ENCODE data around the gene ZDHHC21.

The ZDHHC21 gene

DNA sequence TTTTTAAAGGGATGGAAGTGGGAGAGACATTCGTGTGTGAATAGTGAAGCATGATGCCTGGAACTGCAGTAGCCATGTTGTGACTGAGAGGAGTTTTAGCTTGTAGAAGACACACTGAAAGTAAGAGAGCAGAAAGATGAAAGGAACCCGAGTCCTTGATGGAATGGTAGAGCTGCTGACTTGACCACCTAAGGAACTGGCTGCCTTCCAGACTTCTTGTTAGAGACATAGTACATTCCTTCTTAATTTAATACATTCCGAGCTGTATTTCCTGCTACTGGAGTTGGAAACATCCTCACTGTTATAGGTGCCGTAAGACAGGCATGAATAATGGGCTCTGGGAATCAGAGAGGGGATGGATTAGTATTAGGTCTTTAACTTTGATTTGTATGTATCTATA lies 21.9 kb upstream of the ZDHHC21 start:
- H2BK120ac ChIP-seq (ENCODE audit: low read depth, low read length): no peak overlapping the region
- no peak overlapping the region for H3K4ac ChIP-seq (ENCODE audit: low read length)
- H2BK12ac ChIP-seq (ENCODE audit: low read length): no peak overlapping the region
- no peak overlapping the region for H2AK5ac ChIP-seq (ENCODE audit: low read depth, low read length)
- no peak overlapping the region for H3K9ac ChIP-seq (ENCODE audit: low read depth, low read length, poor library complexity)
- H3K9me3 ChIP-seq (replicated peaks in 1 of 2; ENCODE audit: control insufficient read depth in 2 of 2, insufficient read depth in 1 of 2, low read depth in 1 of 2, low read length in 2 of 2): peaks cover 0 to 5% of the 10 kb centered on the region in 2 donors
- H4K91ac ChIP-seq (ENCODE audit: low read depth, low read length, poor library complexity): no peak overlapping the region
- H2BK15ac ChIP-seq (ENCODE audit: low read length): no peak overlapping the region
- no peak for DNase-seq (ENCODE audit: low spot score)
- H3K27me3 ChIP-seq (ENCODE audit: control insufficient read depth in 3 of 3, insufficient read depth in 3 of 3, low read depth in 1 of 3, low read length in 3 of 3): peaks cover 0 to 6% (median 5%) of the 10 kb centered on the region in 3 experiments
- H3K27ac ChIP-seq (replicated peaks; ENCODE audit: low read length): no peak overlapping the region
- no peak overlapping the region for H3K18ac ChIP-seq (ENCODE audit: low read length)
- no peak overlapping the region for H4K8ac ChIP-seq (ENCODE audit: low read depth, low read length)
- no peak overlapping the region for H3K4me3 ChIP-seq (ENCODE audit: low read length in 2 of 2)
- H3K23ac ChIP-seq (ENCODE audit: low read depth, low read length, poor library complexity): no peak overlapping the region
- no peak overlapping the region for H2BK5ac ChIP-seq (ENCODE audit: low read length)
- WGBS, 2 donors (ENCODE audit: extremely low coverage in 2 of 2, insufficient read length in 2 of 2, insufficient replicate concordance in 1 of 2): no CpG with 5 or more reads among the region's 4 CpGs
- no peak overlapping the region for H3K4me2 ChIP-seq (ENCODE audit: insufficient read depth, low read length, poor library complexity, severe bottlenecking)
- H3K14ac ChIP-seq (ENCODE audit: low read length): no peak overlapping the region
- no peaks in the 10 kb centered on the region for H3K4me1 ChIP-seq (ENCODE audit: control insufficient read depth in 2 of 2, insufficient read depth in 1 of 2, low read depth in 1 of 2, low read length in 2 of 2)
- H3K36me3 ChIP-seq (replicated peaks in 1 of 2; ENCODE audit: control insufficient read depth in 2 of 2, insufficient read depth in 2 of 2, low read length in 2 of 2): no peaks in the 10 kb centered on the region
- H3K79me1 ChIP-seq (ENCODE audit: low read depth, low read length): no peaks in the 10 kb centered on the region
- no peak overlapping the region for H2AFZ ChIP-seq (ENCODE audit: low read length)

DNA sequence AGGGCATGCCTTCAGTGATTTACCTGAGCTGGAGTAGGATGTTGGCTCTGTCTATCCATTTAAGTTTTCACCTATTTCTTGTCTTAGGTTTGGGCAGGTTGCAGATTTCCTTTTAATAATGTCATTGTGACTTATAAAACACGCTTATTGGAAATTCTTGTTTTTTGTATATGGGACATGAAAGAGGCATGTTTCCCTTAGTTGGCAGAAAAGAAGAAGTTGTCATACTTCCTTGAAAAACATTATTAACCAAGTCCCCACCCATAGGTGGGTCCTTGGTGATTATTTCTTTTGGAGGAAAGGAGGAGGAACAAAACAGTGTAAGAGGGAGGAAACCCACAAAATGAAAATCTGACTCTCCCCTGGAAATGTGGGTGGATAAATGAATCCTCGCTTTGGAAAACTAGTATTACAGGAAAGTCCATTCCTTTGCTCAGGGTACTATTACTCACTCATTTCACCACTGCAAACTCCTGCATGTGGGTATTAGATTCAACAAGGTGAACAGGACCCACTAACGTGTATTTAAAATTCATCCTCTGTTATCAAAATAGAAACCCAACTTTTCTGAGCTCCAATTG lies 20.0 kb upstream of the ZDHHC21 start:
- no CpG with 5 or more reads among the region's 3 CpGs for WGBS, 2 donors (ENCODE audit: extremely low coverage in 2 of 2, insufficient read length in 2 of 2, insufficient replicate concordance in 1 of 2)

DNA sequence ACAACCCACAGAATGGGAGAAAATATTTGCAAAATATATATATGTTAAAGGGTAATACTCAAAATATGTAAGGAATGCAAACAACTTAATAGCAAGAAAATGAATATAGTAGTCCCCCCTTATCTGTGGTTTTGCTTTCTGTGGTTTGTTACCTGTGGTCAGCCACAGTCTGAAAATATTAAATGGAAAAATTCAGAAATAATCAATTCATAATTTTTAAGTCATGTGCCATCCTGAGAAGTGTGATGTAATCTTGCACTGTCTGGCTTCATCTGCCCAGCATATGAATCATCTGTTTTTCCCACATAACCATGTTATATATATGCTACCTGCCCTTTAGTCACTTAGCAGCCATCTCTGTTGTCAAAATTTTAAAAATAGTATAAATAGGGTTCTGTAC lies 17.6 kb upstream of the ZDHHC21 start:
- Histone ChIP-seq H2BK5ac (ENCODE audit: low read length) (no peak overlapping the region), H3K27me3 (ENCODE audit: control insufficient read depth in 3 of 3, insufficient read depth in 3 of 3, low read depth in 1 of 3, low read length in 3 of 3) (no peaks in the 10 kb centered on the region), H2AK5ac (ENCODE audit: low read depth, low read length) (no peak overlapping the region), H3K4ac (ENCODE audit: low read length) (no peak overlapping the region), H3K14ac (ENCODE audit: low read length) (no peak overlapping the region), H4K8ac (ENCODE audit: low read depth, low read length) (no peak overlapping the region), H2BK12ac (ENCODE audit: low read length) (no peak overlapping the region), H2BK15ac (ENCODE audit: low read length) (no peak overlapping the region), H4K91ac (ENCODE audit: low read depth, low read length, poor library complexity) (no peak overlapping the region), H3K23ac (ENCODE audit: low read depth, low read length, poor library complexity) (no peak overlapping the region), H3K4me3 (ENCODE audit: low read length in 2 of 2) (no peak overlapping the region), H3K9ac (ENCODE audit: low read depth, low read length, poor library complexity) (no peak overlapping the region), H3K18ac (ENCODE audit: low read length) (no peak overlapping the region), H3K36me3 (replicated peaks in 1 of 2; ENCODE audit: control insufficient read depth in 2 of 2, insufficient read depth in 2 of 2, low read length in 2 of 2) (no peaks in the 10 kb centered on the region), H2AFZ (ENCODE audit: low read length) (no peak overlapping the region), H3K9me3 (replicated peaks in 1 of 2; ENCODE audit: control insufficient read depth in 2 of 2, insufficient read depth in 1 of 2, low read depth in 1 of 2, low read length in 2 of 2) (peaks cover 0 to 8% of the 10 kb centered on the region in 2 donors), H2BK120ac (ENCODE audit: low read depth, low read length) (no peak overlapping the region), H3K79me1 (ENCODE audit: low read depth, low read length) (no peaks in the 10 kb centered on the region), H3K4me1 (ENCODE audit: control insufficient read depth in 2 of 2, insufficient read depth in 1 of 2, low read depth in 1 of 2, low read length in 2 of 2) (no peaks in the 10 kb centered on the region), H3K4me2 (ENCODE audit: insufficient read depth, low read length, poor library complexity, severe bottlenecking) (no peak overlapping the region), H3K27ac (replicated peaks; ENCODE audit: low read length) (no peak overlapping the region)
- DNase-seq (ENCODE audit: low spot score): no peak

More for the DNA sequence above, 20.0 kb upstream of the ZDHHC21 start:
- Histone ChIP-seq H3K4me3 (ENCODE audit: low read length in 2 of 2) (no peak overlapping the region), H2BK5ac (ENCODE audit: low read length) (no peak overlapping the region), H3K27me3 (ENCODE audit: control insufficient read depth in 3 of 3, insufficient read depth in 3 of 3, low read depth in 1 of 3, low read length in 3 of 3) (no peaks in the 10 kb centered on the region), H4K8ac (ENCODE audit: low read depth, low read length) (no peak overlapping the region), H3K4me2 (ENCODE audit: insufficient read depth, low read length, poor library complexity, severe bottlenecking) (no peak overlapping the region), H2BK120ac (ENCODE audit: low read depth, low read length) (no peak overlapping the region), H3K18ac (ENCODE audit: low read length) (no peak overlapping the region), H2BK12ac (ENCODE audit: low read length) (no peak overlapping the region), H3K14ac (ENCODE audit: low read length) (no peak overlapping the region), H3K9me3 (replicated peaks in 1 of 2; ENCODE audit: control insufficient read depth in 2 of 2, insufficient read depth in 1 of 2, low read depth in 1 of 2, low read length in 2 of 2) (peaks cover 0 to 7% of the 10 kb centered on the region in 2 donors), H2BK15ac (ENCODE audit: low read length) (no peak overlapping the region), H3K36me3 (replicated peaks in 1 of 2; ENCODE audit: control insufficient read depth in 2 of 2, insufficient read depth in 2 of 2, low read length in 2 of 2) (no peaks in the 10 kb centered on the region), H3K9ac (ENCODE audit: low read depth, low read length, poor library complexity) (no peak overlapping the region), H3K23ac (ENCODE audit: low read depth, low read length, poor library complexity) (no peak overlapping the region), H3K4ac (ENCODE audit: low read length) (no peak overlapping the region), H2AFZ (ENCODE audit: low read length) (no peak overlapping the region), H2AK5ac (ENCODE audit: low read depth, low read length) (no peak overlapping the region), H4K91ac (ENCODE audit: low read depth, low read length, poor library complexity) (no peak overlapping the region), H3K27ac (replicated peaks; ENCODE audit: low read length) (no peak overlapping the region), H3K79me1 (ENCODE audit: low read depth, low read length) (no peaks in the 10 kb centered on the region), H3K4me1 (ENCODE audit: control insufficient read depth in 2 of 2, insufficient read depth in 1 of 2, low read depth in 1 of 2, low read length in 2 of 2) (no peaks in the 10 kb centered on the region)
- no peak for DNase-seq (ENCODE audit: low spot score)

DNA sequence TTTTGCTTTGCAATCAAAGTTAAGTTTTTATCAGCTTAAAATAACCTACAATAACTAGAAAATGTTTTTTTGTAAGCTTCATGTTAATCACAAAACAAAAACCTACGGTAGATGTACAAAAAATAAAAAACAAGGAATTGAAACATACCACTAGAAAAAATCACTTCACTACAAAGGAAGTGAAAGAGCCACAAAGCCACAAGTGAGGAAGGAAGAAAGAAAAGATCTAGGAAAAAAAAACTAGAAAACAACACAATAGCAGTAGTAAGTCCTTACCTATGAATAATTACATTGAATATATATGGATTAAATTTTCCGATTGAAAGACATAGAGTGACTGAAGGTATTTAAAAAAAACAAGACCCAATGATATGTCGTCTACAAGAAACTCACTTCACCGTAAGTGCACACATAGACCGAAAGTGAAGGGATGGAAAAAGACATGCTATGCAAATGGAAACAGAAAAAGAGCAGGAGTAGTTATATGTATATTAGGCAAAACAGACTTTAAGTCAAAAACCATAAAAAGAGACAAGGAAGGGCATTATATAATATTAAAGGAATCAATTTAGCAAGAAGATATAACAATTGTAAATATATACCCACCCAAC lies 13.4 kb upstream of the ZDHHC21 start:
- H3K14ac ChIP-seq (ENCODE audit: low read length): no peak overlapping the region
- no peak overlapping the region for H2BK120ac ChIP-seq (ENCODE audit: low read depth, low read length)
- no peak overlapping the region for H2AK5ac ChIP-seq (ENCODE audit: low read depth, low read length)
- no peak overlapping the region for H3K9ac ChIP-seq (ENCODE audit: low read depth, low read length, poor library complexity)
- H2BK5ac ChIP-seq (ENCODE audit: low read length): no peak overlapping the region
- H3K4ac ChIP-seq (ENCODE audit: low read length): no peak overlapping the region
- no peaks in the 10 kb centered on the region for H3K79me1 ChIP-seq (ENCODE audit: low read depth, low read length)
- DNase-seq (ENCODE audit: low spot score): no peak
- H2AFZ ChIP-seq (ENCODE audit: low read length): no peak overlapping the region
- H2BK12ac ChIP-seq (ENCODE audit: low read length): no peak overlapping the region
- no CpG with 5 or more reads among the region's 5 CpGs for WGBS, 2 donors (ENCODE audit: extremely low coverage in 2 of 2, insufficient read length in 2 of 2, insufficient replicate concordance in 1 of 2)
- no peak overlapping the region for H3K27ac ChIP-seq (replicated peaks; ENCODE audit: low read length)
- no peaks in the 10 kb centered on the region for H3K36me3 ChIP-seq (replicated peaks in 1 of 2; ENCODE audit: control insufficient read depth in 2 of 2, insufficient read depth in 2 of 2, low read length in 2 of 2)
- H3K4me3 ChIP-seq (ENCODE audit: low read length in 2 of 2): no peak overlapping the region
- no peaks in the 10 kb centered on the region for H3K27me3 ChIP-seq (ENCODE audit: control insufficient read depth in 3 of 3, insufficient read depth in 3 of 3, low read depth in 1 of 3, low read length in 3 of 3)
- no peaks in the 10 kb centered on the region for H3K4me1 ChIP-seq (ENCODE audit: control insufficient read depth in 2 of 2, insufficient read depth in 1 of 2, low read depth in 1 of 2, low read length in 2 of 2)
- H4K8ac ChIP-seq (ENCODE audit: low read depth, low read length): no peak overlapping the region
- no peak overlapping the region for H2BK15ac ChIP-seq (ENCODE audit: low read length)
- H3K4me2 ChIP-seq (ENCODE audit: insufficient read depth, low read length, poor library complexity, severe bottlenecking): no peak overlapping the region
- H3K9me3 ChIP-seq (replicated peaks in 1 of 2; ENCODE audit: control insufficient read depth in 2 of 2, insufficient read depth in 1 of 2, low read depth in 1 of 2, low read length in 2 of 2): peaks cover 2 to 17% of the 10 kb centered on the region in 2 donors
- no peak overlapping the region for H3K23ac ChIP-seq (ENCODE audit: low read depth, low read length, poor library complexity)
- H4K91ac ChIP-seq (ENCODE audit: low read depth, low read length, poor library complexity): no peak overlapping the region
- no peak overlapping the region for H3K18ac ChIP-seq (ENCODE audit: low read length)

All from neuronal stem cell (in vitro differentiated cells).